Measurements from ENCODE around the gene BCAR1.

BCAR1 gene

DNA sequence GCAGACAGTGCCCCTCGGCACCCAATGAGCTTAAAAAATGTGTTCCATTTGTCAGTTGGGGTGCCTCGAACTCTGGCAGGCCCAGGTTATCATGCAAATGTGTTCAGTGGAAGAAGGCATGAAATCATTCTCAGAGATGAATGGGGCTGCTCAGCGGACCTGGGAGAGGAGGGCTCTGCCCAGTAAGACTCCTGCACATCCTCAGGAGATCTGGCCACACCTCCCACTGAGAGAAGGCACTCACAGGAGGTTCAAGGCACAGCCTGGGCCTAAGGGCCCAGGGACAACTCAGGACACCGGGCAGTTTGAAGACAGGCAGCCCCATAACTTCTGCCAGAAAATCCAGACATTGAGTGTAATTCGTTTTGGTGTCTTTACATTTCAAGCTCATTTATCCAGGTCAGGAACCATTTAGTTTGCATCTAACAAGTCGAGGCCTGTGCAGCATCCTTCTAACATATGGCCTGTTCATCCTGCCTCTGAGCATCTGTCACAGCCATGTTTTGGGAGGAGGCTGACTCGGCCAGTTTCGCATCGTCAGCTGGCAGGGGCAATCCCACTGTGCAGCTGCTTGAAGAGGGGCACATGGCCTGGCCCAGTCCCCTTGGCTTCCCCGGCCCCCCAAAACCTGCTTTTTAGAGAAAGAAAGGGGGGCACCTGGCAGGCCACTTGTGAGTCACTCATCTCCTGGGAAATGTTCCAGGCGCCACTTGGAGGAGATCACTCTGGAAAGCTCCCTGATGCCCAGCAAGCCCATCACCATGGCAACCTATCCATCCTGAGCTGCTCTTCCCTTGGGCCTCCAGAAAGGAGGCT lies 31.2 kb upstream of the BCAR1 start:
- no peak for TF ChIP-seq GATA2 (IDR thresholded peaks at IDR 0.05; ENCODE audit: low read depth, low read length)
- TF ChIP-seq GATA3 (IDR thresholded peaks at IDR 0.05; ENCODE audit: low read depth, low read length) = no peak

DNA sequence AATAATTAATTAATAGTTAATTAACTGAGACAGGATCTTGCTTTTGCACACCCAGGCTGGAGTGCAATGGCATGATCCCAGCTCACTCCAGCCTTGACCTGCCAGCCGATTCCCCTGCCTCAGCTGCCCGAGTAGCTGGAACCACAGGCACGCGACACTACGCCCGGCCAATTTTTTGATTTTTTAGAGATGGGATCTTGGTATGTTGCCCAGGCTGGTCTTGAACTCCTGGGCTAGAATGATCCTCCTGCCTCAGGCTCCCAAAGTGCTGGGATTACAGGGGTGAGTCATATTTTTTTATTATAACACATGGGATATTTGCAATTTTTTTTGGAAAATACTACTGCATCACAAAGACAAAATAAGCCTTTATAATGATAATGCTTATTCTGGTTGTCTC lies 30.4 kb upstream of the BCAR1 start:
- TF ChIP-seq GATA3 (IDR thresholded peaks at IDR 0.05; ENCODE audit: low read depth, low read length) = no peak
- no peak for TF ChIP-seq GATA2 (IDR thresholded peaks at IDR 0.05; ENCODE audit: low read depth, low read length)

DNA sequence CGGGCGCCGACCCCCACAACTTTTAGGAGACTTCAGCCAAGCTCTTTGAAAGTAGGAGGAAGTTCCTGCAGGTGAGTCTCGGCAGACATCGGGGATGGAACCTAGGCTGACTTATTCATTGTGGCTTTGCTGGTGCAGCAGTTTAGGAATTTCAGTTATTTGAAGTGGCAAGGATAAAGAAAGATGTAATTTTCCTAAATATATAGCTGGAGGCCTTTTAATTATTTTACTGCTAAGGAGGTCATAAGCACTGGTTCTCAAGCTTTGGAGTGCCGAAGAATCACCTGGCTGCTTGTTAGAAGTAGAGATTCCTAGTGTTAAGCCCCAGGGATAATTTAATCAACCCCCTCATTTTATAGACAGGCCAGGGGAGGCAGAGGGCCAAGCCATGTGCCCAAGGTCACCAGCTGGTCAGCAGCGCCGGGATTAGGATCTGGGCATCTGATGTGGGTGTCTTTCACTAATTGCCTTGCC lies 28.9 kb upstream of the BCAR1 start:
- TF ChIP-seq GATA2 (IDR thresholded peaks at IDR 0.05; ENCODE audit: low read depth, low read length) (peak; percentile 75), GATA3 (IDR thresholded peaks at IDR 0.05; ENCODE audit: low read depth, low read length) (no peak)

GRCh38 chr16:75279305-75279704 lies 27.9 kb upstream of the BCAR1 start:
- no peak for TF ChIP-seq GATA2 (IDR thresholded peaks at IDR 0.05; ENCODE audit: low read depth, low read length)
- no peak for TF ChIP-seq GATA3 (IDR thresholded peaks at IDR 0.05; ENCODE audit: low read depth, low read length)

DNA sequence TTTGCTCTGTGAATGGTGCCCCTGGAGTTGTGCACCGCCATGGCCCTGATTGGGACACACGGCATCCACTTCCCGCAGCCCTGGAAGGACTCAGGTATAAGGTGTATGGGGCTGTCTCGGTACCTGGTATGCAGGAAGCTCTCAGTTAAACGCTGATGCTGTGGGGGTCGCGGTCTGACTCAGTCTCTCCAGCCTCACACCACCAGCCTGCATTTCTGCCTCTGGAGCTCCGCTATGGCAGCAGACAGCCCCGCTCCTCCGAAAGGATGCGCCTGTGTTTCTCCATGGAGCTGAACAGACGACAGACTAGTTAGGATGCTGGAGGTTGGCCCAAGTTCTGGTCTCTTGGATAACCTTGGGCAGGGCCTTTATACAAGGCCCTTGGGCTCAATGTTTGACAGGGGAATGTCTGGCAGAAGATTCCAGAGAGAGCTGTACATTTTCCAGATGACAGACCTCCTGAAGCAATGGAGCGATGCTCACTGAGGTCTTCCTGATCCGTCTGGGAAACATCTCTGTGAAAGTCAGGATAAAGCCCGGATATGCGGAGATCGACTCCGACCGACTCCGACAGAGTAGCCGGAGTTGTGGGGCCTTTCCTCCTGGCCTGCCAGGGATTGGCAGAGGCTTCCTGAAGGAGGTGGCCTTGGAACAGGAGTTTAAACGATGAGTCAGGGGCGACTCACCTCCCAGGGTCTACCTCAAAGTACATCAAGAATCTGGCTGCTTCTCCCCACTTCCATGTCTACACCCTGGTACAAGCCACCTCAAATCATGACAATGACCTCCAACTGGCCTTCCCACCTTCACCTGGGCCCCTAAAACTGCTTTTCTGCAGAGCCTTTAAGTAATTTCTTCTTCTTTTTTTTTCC lies 21.9 kb upstream of the BCAR1 start:
- TF ChIP-seq GATA2 (IDR thresholded peaks at IDR 0.05; ENCODE audit: low read depth, low read length) (no peak), GATA3 (IDR thresholded peaks at IDR 0.05; ENCODE audit: low read depth, low read length) (no peak)

DNA sequence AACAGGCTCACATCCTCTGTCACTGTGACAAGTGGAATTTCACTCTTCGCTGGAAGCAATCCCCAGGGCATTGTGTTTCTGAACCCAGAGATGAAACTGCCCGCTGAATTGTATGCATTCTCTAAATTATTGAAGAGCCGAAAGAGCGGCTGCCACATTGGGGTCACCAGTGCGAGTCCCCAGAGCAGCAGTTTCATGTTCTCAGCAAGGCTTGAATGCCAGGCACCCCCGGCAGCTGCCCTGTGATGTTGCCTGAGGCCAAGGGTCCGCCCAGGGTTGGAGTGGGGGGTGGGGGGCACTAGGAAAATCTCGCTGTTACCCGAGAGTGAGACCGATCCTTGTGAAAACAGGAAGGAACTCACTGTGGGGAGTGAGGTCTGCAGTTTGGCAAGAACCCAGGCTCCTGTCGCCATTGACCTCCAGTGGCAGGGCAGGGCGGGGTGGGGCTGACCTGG lies 20.7 kb upstream of the BCAR1 start:
- TF ChIP-seq GATA2 (IDR thresholded peaks at IDR 0.05; ENCODE audit: low read depth, low read length) (no peak), GATA3 (IDR thresholded peaks at IDR 0.05; ENCODE audit: low read depth, low read length) (no peak)

DNA sequence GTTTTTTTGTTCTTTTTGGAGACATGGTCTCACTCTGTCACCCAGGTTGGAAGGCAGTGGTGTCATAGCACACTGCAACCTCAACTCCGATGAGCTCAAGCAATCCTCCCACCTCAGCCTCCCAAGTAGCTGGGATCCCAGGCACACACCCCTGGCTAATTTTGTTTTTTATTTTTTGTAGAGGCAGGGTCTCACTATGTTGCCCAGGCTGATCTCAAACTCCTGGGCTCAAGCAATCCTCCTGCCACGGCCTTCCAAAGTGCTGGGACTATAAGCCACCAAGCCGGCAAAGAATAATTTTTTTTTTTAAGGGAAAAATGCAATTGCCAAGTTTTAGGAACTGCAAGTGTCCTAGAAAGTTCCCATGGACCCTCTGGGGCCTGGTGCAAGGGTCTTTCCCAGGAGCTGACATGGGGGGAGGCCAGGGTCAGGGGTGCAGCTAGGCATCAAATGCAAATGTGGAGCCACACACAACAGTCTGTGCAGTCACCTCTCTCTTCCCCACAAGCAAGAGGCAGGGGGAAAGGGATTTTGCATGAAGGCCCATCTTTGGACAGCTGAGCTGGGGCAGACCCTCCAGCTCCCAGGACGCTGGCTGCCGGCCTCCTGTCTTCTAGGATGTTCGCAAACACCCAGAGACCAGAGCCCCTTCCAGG lies 20.1 kb upstream of the BCAR1 start:
- TF ChIP-seq GATA2 (IDR thresholded peaks at IDR 0.05; ENCODE audit: low read depth, low read length) (no peak), GATA3 (IDR thresholded peaks at IDR 0.05; ENCODE audit: low read depth, low read length) (no peak)

DNA sequence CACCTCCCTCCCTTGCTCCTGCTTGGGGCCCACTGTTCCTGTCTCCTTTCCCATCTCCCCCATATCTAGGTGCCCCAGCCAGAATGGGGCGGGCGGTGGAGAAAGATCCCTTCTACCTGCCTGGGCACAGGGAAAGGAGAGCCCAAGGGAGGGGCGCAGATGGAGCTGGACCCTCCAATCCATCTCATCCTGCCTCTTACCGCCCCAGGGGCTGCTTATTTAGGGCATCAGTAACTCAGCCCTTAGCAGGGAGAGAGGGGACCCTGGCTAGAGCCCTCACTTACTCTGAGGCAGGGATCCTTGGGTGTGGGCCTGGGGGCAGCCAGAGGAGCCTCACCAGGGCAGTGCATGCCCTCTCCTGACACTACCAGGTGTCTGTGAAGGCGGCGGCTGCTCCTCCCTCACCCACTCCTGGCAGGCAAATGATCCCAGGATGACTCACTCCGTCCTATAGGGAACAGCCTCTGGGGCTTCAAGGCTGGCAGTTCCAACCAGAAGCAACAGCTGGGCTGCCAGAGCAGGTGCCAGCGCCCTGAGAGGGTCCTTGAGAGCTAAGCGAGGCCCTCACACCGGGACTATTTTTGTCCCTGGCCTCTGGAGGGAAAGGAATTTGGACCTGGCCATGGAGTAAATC lies 16.3 kb upstream of the BCAR1 start:
- TF ChIP-seq GATA3 (IDR thresholded peaks at IDR 0.05; ENCODE audit: low read depth, low read length) = no peak
- no peak for TF ChIP-seq GATA2 (IDR thresholded peaks at IDR 0.05; ENCODE audit: low read depth, low read length)

- TF ChIP-seq GATA3 (IDR thresholded peaks at IDR 0.05; ENCODE audit: low read depth, low read length) (no peak), GATA2 (IDR thresholded peaks at IDR 0.05; ENCODE audit: low read depth, low read length) (no peak)
Observed at GRCh38 chr16:75266738-75267630, 15.6 kb upstream of the BCAR1 start.

GRCh38 chr16:75265911-75266701 lies 14.7 kb upstream of the BCAR1 start:
- TF ChIP-seq GATA3 (IDR thresholded peaks at IDR 0.05; ENCODE audit: low read depth, low read length) (no peak), GATA2 (IDR thresholded peaks at IDR 0.05; ENCODE audit: low read depth, low read length) (no peak)

DNA sequence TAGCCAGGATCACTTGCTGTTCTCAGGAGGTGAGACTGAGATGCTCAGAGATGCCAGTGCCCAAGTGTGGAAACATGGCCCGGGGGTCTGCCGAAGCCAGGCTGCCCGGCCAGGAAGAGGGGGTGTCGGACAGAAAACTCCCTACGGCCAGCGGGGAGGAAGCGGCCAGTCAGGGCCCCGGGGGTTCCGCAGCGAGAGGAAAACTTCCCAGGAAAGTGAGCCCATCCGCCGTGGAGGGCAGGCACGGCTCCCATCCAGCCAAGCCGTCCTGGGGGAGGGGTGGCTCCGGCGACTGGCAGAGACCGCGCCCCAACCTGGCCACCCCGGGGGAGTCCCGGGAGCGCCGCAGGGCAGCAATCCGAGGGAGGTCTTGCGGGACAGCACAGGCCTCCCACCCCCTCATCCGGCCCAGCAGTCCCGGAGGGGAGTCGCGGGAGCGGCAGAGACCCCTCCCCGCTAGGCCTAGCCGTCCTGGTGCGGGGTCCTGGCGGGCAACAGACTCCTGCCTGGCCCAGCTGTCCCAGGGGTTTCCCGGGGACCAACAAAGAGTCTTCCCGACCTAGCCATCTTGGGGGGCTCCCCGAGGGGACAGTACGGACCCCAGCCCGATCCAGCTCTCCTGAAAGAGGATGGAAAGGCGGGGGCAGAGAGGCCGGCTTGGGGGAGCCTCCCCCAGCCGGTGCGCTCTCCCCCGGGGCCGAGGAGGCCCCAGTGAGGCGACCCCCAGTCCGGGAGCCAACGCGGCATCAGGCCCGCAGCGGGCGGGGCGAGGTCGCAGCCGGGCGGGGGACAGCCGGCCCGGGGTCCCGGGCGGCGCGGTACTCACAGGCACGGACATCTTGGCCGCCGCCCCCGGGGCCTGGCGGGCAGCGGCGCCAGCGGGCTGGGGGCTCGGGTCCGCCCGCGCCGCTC lies 13.8 kb upstream of the BCAR1 start:
- no peak for TF ChIP-seq GATA3 (IDR thresholded peaks at IDR 0.05; ENCODE audit: low read depth, low read length)
